ENCODE measurements around the gene RCBTB2. TPM values are rescaled to one million over a fixed set of nuclear protein-coding genes. Genes with fewer than 3 reads are reported as not detected.

Gene RCBTB2
- total RNA-seq, 3 donors from 2014 or later = 10.8 to 16.1 (median 14.9) TPM

DNA sequence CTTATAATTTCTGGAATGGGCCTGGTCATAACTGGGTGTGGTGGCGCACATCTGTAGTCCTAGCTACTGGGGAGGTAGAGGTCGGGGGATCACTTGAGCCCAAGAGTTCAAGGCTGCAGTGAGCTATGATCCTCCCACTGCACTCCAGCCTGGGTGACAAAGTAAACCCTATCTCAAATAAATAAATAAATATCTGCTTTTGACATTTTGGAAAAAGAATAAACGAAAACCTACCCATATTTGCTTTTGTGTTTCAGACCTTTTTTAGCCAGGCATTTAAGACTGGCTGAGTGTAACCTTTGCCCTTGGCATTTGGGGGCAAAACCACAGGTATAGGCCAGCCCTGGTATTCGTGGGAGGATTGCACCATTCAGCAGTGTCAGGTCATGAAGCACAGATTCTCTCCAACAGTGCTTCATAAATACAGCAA is 14.8 kb upstream of the RCBTB2 start:
- Histone ChIP-seq H3K4me3 (no peak overlapping the region), H3K27ac (no peak overlapping the region), H3K27me3 (no peaks in the 10 kb centered on the region), H3K4me1 (no peaks in the 10 kb centered on the region), H3K9me3 (peaks cover 13 to 18% of the 10 kb centered on the region in 2 donors), H3K36me3 (no peaks in the 10 kb centered on the region)
- no peak for DNase-seq (ENCODE audit: low spot score in 2 of 2)
- no peak for TF ChIP-seq POLR2AphosphoS5 (IDR thresholded peaks at IDR 0.05)
- intact Hi-C loops (cut with DNase I; ENCODE audit: low total_unique reads) = no loop called here

DNA sequence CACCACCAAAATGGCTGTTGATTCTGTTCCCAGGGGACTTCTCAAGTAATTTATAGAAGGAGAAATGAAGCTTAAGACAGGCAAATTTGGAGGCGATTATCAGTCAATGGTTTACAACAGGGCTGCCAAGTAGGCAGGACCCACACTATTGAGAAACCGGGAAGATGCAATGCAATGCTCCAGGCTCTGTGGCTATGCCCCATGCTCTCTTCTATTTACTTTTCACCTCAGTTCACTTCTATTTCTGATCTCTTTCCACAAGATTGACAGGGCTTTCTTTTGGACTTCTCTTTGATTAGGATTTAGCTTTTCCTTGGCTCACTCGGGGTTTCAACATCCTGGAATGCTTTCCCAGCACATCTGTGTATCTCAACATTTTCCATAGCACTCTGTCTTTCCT is 12.7 kb upstream of the RCBTB2 start:
- intact Hi-C loops (cut with DNase I; ENCODE audit: low total_unique reads) = no loop called here

DNA sequence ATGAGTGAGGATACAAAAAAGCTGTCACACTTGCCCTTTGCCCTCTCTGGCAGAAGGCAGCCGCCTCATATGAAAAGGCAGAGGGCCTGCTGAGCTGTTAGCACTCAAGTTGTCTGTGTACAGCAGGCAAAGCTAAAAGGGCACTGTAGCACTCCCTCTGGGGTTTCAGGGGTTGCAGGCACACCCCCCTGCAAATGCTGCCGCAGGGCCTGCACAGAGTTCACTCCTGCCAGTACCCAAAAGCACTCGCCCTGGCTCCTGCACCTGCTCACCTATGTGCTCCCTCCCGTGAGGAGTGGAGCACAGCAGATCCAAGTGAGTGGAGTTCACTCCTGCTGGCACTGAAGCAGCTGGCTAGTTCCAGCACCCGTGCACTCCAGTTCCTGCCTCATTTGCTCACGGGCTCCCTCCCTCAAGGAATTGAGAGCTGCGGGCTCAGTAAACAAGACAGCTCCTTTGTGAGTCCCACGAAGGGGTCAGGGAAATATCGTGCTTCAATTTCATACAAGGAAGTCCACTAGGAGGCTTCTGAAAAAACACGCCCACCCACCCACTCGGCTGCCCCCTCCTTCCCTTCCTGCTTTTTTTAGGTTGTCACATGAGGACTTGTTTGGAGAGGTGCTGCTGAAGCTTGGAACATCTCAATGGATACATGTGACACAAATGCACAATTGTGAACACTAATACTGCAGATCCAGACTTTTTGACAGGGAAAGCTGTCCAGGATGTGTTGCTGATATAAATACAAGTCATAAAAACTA is 9.9 kb upstream of the RCBTB2 start:
- H3K4me3 ChIP-seq = peak overlapping the region in 2 of 3 donors; percentile 4 to 48
- H3K27ac ChIP-seq = peak overlapping the region; percentile 66 to 81
- intact Hi-C loops (cut with DNase I; ENCODE audit: low total_unique reads) = no loop called here
- no peaks in the 10 kb centered on the region for H3K36me3 ChIP-seq
- no peaks in the 10 kb centered on the region for H3K4me1 ChIP-seq
- H3K9me3 ChIP-seq = no peaks in the 10 kb centered on the region
- DNase-seq (ENCODE audit: low spot score in 2 of 2) = peak in 1 of 2 donors; percentile 24
- H3K27me3 ChIP-seq = no peaks in the 10 kb centered on the region
- TF ChIP-seq, protein P1, sequence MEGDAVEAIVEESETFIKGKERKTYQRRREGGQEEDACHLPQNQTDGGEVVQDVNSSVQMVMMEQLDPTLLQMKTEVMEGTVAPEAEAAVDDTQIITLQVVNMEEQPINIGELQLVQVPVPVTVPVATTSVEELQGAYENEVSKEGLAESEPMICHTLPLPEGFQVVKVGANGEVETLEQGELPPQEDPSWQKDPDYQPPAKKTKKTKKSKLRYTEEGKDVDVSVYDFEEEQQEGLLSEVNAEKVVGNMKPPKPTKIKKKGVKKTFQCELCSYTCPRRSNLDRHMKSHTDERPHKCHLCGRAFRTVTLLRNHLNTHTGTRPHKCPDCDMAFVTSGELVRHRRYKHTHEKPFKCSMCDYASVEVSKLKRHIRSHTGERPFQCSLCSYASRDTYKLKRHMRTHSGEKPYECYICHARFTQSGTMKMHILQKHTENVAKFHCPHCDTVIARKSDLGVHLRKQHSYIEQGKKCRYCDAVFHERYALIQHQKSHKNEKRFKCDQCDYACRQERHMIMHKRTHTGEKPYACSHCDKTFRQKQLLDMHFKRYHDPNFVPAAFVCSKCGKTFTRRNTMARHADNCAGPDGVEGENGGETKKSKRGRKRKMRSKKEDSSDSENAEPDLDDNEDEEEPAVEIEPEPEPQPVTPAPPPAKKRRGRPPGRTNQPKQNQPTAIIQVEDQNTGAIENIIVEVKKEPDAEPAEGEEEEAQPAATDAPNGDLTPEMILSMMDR (IDR thresholded peaks at IDR 0.05) = no peak
- no peak for TF ChIP-seq POLR2A (IDR thresholded peaks at IDR 0.05)
- no peak for TF ChIP-seq POLR2AphosphoS5 (IDR thresholded peaks at IDR 0.05)

More for the DNA sequence above, 12.7 kb upstream of the RCBTB2 start:
- Histone ChIP-seq H3K4me1 (no peaks in the 10 kb centered on the region), H3K27me3 (no peaks in the 10 kb centered on the region), H3K4me3 (no peak overlapping the region), H3K9me3 (peaks cover under 1 to 3% of the 10 kb centered on the region in 2 donors), H3K36me3 (no peaks in the 10 kb centered on the region), H3K27ac (no peak overlapping the region)
- DNase-seq (ENCODE audit: low spot score in 2 of 2) = no peak
- TF ChIP-seq POLR2A (IDR thresholded peaks at IDR 0.05) (no peak), POLR2AphosphoS5 (IDR thresholded peaks at IDR 0.05) (no peak)
- TF ChIP-seq, protein P1 (IDR thresholded peaks at IDR 0.05) = no peak

DNA sequence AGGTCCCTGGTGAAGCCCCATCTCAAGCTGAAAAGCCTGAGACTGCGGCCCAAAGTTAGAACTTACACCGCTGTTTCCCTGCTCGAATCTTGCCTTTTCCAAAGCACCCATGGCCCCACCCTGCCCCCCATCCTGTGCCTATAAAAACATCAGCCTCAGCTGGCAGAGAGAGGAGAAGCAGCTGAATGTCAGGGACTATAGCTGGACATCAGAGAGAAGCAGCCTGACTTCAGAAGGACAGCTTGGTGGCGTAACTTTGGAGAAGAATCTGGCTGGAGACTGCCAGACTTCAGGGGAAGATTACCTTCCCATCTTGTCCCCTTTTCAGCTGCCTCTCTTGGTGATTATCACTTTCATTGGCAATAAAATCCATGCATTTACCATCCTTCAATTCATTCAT is 9.3 kb upstream of the RCBTB2 start:
- Histone ChIP-seq H3K4me3 (no peak overlapping the region), H3K27ac (peak overlapping the region; percentile 66 to 81), H3K4me1 (no peaks in the 10 kb centered on the region), H3K36me3 (no peaks in the 10 kb centered on the region), H3K27me3 (no peaks in the 10 kb centered on the region), H3K9me3 (no peaks in the 10 kb centered on the region)
- TF ChIP-seq POLR2AphosphoS5 (IDR thresholded peaks at IDR 0.05) (no peak), POLR2A (IDR thresholded peaks at IDR 0.05) (no peak)
- TF ChIP-seq, protein P1 (IDR thresholded peaks at IDR 0.05) = no peak
- no peak for DNase-seq (ENCODE audit: low spot score in 2 of 2)
- intact Hi-C loops (cut with DNase I; ENCODE audit: low total_unique reads) = no loop called here

DNA sequence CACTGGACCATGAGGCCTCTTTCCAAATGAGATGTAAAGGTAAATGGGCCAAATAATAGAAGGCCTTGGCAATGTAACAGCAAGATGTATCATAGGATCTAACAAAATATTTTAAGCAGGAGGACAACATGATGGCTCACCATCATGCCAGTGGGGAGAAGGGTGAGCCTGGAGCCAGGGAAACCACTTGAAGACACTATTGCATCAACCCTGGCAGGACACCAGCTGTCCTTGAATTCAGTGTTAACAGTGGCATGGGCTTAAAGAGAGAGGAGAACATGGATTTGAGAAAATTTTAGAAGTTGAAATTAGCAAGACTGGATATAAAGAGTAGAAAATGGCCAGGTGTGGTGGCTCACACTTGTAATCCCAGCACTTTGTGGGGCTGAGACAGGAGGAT is 6.7 kb upstream of the RCBTB2 start:
- Histone ChIP-seq H3K36me3 (no peaks in the 10 kb centered on the region), H3K4me3 (no peak overlapping the region), H3K27ac (no peak overlapping the region), H3K4me1 (no peaks in the 10 kb centered on the region), H3K9me3 (no peaks in the 10 kb centered on the region), H3K27me3 (no peaks in the 10 kb centered on the region)
- intact Hi-C loops (cut with DNase I; ENCODE audit: low total_unique reads) = no loop called here
- no peak for DNase-seq (ENCODE audit: low spot score in 2 of 2)
- TF ChIP-seq, protein P1 (IDR thresholded peaks at IDR 0.05) = no peak
- TF ChIP-seq POLR2A (IDR thresholded peaks at IDR 0.05) (no peak), POLR2AphosphoS5 (IDR thresholded peaks at IDR 0.05) (no peak)

All from breast epithelium (tissue), 4 donors.